ENCODE results near the gene RASGRF1.

GRCh38 chr15:78950343-78950742 lies 140.2 kb downstream of the RASGRF1 start:
- TF ChIP-seq, protein P1, sequence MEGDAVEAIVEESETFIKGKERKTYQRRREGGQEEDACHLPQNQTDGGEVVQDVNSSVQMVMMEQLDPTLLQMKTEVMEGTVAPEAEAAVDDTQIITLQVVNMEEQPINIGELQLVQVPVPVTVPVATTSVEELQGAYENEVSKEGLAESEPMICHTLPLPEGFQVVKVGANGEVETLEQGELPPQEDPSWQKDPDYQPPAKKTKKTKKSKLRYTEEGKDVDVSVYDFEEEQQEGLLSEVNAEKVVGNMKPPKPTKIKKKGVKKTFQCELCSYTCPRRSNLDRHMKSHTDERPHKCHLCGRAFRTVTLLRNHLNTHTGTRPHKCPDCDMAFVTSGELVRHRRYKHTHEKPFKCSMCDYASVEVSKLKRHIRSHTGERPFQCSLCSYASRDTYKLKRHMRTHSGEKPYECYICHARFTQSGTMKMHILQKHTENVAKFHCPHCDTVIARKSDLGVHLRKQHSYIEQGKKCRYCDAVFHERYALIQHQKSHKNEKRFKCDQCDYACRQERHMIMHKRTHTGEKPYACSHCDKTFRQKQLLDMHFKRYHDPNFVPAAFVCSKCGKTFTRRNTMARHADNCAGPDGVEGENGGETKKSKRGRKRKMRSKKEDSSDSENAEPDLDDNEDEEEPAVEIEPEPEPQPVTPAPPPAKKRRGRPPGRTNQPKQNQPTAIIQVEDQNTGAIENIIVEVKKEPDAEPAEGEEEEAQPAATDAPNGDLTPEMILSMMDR (IDR thresholded peaks at IDR 0.05): no peak
- no peak for TF ChIP-seq EP300 (IDR thresholded peaks at IDR 0.05)
- no peak for TF ChIP-seq POLR2A (IDR thresholded peaks at IDR 0.05)
